Esophagus muscularis mucosa (tissue), 4 donors: Measurements from ENCODE around the gene ASB10. TPM values are rescaled to one million over a fixed set of nuclear protein-coding genes. Genes with fewer than 3 reads are reported as not detected.

ENCODE experiments used
- DNase-seq: peaks from one replicate; pipeline ENCODE4 v3.0.0-alpha.2; 2017; ENCODE audit errors: extremely low spot score
- H3K27ac ChIP-seq, 4 donors: fragments of 200-600 bp; sonication (generic); replicated peaks in 1 of 4; 1 replicate in 3 of 4; 2 replicates in 1 of 4; pipeline ENCODE4 v1.5.1; 2016 to 2019; ENCODE audit warnings: mild to moderate bottlenecking in 1 of 4
- H3K27me3 ChIP-seq, 4 donors: fragments of 200-600 bp; sonication (generic); one replicate each; pipeline versions ENCODE4 v1.5.1 to v1.6.0; 2016 to 2019
- H3K36me3 ChIP-seq, 4 donors: fragments of 200-600 bp; sonication (generic); one replicate each; pipeline ENCODE4 v1.5.1; 2016 to 2019
- H3K4me1 ChIP-seq, 4 donors: fragments of 200-600 bp; sonication (generic); one replicate each; pipeline ENCODE4 v1.5.1; 2016 to 2019
- H3K4me3 ChIP-seq, 4 donors: fragments of 200-600 bp; sonication (generic); 1 replicate in 2 of 4; 2 replicates in 2 of 4; pipeline ENCODE4 v1.5.1; 2016 to 2019; ENCODE audit warnings: mild to moderate bottlenecking in 4 of 4, moderate library complexity in 1 of 4
- H3K9me3 ChIP-seq, 4 donors: fragments of 200-600 bp; sonication (generic); 1 replicate in 3 of 4; 2 replicates in 1 of 4; pipeline ENCODE4 v1.5.1; 2016 to 2019
- EP300 ChIP-seq: sonication (generic); formaldehyde crosslinking; IDR thresholded peaks from one replicate; pipeline ENCODE4 v1.6.1; 2017; ENCODE audit warnings: antibody characterized with exemption
- POLR2A ChIP-seq: fragments of 450-650 bp; IDR thresholded peaks from one replicate; pipeline ENCODE4 v1.6.1; 2017; ENCODE audit warnings: antibody characterized with exemption, moderate library complexity, mild to moderate bottlenecking, low read depth
- POLR2AphosphoS5 ChIP-seq, 2 donors: sonication (generic); formaldehyde crosslinking; IDR thresholded peaks; one replicate each; pipeline ENCODE4 v1.6.1; 2017; ENCODE audit warnings: antibody characterized with exemption in 2 of 2
- WGBS: methylation state at CpG from one replicate; pipeline ENCODE4 v1.1.5; 2018; 5-methylcytosine and 5-hydroxymethylcytosine counted together
- intact Hi-C: fragments of 100-400 bp; cut with DNase I; formaldehyde crosslinking; loops from one replicate; pipeline ENCODE4 v1.15.1; 2023
- total RNA-seq, 4 donors: library from RNA; depleted of rRNA; stranded (reverse); fragments of >200 nt; gene quantifications; one replicate each; pipeline versions ENCODE4 v1.1.0 to v1.2.1, GENCODE V29; 2016
- TF ChIP-seq, protein P1 (sequence below), 3 experiments: fragments of 200-600 bp in 2 of 3; fragments of 450-650 bp in 1 of 3; sonication (generic) in 2 of 3; IDR thresholded peaks; one replicate each; pipeline ENCODE4 v1.5.1; 2017 to 2019; ENCODE audit warnings: antibody characterized with exemption in 3 of 3, mild to moderate bottlenecking in 2 of 3, moderate library complexity in 1 of 3

Gene ASB10
- total RNA-seq, 4 donors from 2014 or later: not detected

DNA sequence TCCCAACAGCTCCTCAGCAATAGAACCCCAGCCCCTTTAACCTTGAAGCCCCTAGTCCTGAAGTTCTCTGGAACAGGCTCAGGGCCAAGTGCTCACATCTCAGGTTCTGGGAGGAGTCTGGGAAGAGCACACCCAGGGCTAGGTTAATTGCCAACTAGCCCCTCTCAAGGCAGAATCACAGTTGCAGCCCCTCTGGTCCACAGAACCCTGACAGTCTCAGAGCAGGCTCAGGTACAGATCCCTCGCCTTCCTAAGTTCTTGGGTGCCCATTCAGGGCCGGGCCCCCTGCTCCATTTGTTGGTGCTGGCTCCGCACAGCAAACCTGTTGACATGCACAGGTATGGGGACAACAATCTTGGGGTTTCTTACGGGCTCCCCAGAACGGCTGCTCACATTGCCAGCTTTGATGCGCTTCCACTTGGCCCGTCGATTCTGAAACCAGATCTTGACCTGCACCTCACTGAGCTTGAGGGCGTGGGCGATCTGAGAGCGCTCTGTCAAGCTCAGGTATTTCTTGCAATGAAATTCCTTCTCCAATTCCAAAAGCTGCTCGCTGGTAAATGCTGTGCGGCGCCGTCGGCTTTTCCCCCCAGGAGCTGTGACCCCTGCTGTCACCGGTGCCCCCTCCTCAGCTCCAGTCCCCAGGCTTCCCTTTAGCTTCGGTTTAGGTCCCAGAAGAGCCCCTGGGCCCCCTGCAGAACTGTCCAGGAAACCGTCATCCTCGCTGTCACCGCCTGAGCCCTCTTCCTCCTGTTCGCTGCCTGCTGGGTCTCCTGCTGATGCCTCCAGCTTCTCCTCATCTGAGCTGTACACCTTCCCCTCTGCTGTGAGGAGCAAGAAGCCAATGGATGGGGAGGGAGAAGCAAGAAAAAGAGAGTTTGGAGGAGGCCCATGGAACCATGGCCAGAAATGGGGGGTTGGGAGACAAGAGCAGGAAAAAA, 38.5 kb downstream of the ASB10 start:
- Histone ChIP-seq H3K27me3 (peaks cover 0 to 54% (median 6%) of the 10 kb centered on the region in 4 donors), H3K4me3 (no peak overlapping the region), H3K27ac (no peak overlapping the region), H3K4me1 (no peaks in the 10 kb centered on the region), H3K36me3 (peaks cover 7 to 18% (median 9%) of the 10 kb centered on the region in 4 donors), H3K9me3 (no peaks in the 10 kb centered on the region)
- intact Hi-C loops: no loop called here
- TF ChIP-seq POLR2A: no peak
- no peak for TF ChIP-seq EP300
- TF ChIP-seq, protein P1, sequence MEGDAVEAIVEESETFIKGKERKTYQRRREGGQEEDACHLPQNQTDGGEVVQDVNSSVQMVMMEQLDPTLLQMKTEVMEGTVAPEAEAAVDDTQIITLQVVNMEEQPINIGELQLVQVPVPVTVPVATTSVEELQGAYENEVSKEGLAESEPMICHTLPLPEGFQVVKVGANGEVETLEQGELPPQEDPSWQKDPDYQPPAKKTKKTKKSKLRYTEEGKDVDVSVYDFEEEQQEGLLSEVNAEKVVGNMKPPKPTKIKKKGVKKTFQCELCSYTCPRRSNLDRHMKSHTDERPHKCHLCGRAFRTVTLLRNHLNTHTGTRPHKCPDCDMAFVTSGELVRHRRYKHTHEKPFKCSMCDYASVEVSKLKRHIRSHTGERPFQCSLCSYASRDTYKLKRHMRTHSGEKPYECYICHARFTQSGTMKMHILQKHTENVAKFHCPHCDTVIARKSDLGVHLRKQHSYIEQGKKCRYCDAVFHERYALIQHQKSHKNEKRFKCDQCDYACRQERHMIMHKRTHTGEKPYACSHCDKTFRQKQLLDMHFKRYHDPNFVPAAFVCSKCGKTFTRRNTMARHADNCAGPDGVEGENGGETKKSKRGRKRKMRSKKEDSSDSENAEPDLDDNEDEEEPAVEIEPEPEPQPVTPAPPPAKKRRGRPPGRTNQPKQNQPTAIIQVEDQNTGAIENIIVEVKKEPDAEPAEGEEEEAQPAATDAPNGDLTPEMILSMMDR (IDR thresholded peaks at IDR 0.05): no peak
- TF ChIP-seq POLR2AphosphoS5 (IDR thresholded peaks at IDR 0.05): no peak
- no peak for DNase-seq
- WGBS: 66% methylated on average over 21 of the region's 22 CpGs

DNA sequence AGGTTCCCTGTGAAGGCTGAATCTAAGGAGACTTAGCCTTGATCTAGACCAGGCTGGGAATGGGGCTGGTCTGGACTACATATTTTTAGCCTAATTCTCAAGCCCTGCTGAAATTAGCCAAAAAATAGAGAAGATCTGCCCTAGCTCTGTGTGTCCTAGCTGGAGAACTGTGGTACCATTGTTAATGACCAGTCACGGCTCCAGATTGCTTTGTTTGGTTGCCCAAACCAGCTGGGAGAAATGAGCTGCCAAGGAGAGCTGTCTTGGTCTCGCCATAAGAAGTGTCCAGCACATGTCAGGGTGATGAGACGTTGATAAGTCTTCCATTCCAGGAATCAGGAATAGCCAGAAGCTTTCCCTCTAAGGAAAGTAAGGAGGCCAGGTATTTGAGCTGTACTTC, 40.3 kb downstream of the ASB10 start:
- intact Hi-C loops: no loop called here
- TF ChIP-seq POLR2AphosphoS5 (IDR thresholded peaks at IDR 0.05) (no peak), EP300 (no peak), POLR2A (no peak)
- TF ChIP-seq, protein P1 (IDR thresholded peaks at IDR 0.05): no peak
- 45% methylated on average over 3 of the region's 3 CpGs for WGBS

DNA sequence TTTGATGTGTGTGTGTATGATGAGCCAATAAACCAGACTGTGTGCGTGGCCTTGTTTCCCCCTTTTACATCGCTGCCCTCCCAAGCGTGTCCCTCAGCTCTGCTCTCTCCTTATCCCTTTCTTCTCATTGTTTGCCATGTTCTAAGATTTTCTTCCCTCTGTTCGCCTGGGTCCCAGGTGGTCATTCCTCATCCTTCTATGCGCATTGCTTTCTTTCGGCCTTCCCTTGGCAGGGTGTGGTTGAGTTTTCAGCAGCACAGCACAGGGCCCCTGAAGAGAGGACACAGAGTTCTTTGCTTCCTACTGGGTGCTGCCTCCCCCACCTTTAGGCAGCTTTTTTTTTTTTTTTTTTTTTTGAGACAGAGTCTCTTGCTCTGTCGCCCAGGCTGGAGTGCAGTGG, 42.7 kb downstream of the ASB10 start:
- no peak for DNase-seq
- peaks cover 0 to 12% (median 0%) of the 10 kb centered on the region in 4 donors for H3K27me3 ChIP-seq
- H3K9me3 ChIP-seq: no peaks in the 10 kb centered on the region
- intact Hi-C loops: no loop called here
- WGBS: 94% methylated on average over 7 of the region's 7 CpGs
- TF ChIP-seq EP300 (no peak), POLR2A (no peak), POLR2AphosphoS5 (IDR thresholded peaks at IDR 0.05) (no peak)
- TF ChIP-seq, protein P1 (IDR thresholded peaks at IDR 0.05): no peak
- no peak overlapping the region for H3K4me3 ChIP-seq
- no peak overlapping the region for H3K27ac ChIP-seq
- H3K36me3 ChIP-seq: peaks cover 18 to 60% (median 45%) of the 10 kb centered on the region in 4 donors
- peaks cover 0 to 7% (median 2%) of the 10 kb centered on the region in 4 donors for H3K4me1 ChIP-seq

More for the DNA sequence above, 40.3 kb downstream of the ASB10 start:
- Histone ChIP-seq H3K27me3 (peaks cover 0 to 35% (median 3%) of the 10 kb centered on the region in 4 donors), H3K27ac (no peak overlapping the region), H3K36me3 (peaks cover 13 to 36% (median 27%) of the 10 kb centered on the region in 4 donors), H3K4me1 (peaks cover 0 to 7% (median 2%) of the 10 kb centered on the region in 4 donors), H3K9me3 (no peaks in the 10 kb centered on the region), H3K4me3 (no peak overlapping the region)
- no peak for DNase-seq

DNA sequence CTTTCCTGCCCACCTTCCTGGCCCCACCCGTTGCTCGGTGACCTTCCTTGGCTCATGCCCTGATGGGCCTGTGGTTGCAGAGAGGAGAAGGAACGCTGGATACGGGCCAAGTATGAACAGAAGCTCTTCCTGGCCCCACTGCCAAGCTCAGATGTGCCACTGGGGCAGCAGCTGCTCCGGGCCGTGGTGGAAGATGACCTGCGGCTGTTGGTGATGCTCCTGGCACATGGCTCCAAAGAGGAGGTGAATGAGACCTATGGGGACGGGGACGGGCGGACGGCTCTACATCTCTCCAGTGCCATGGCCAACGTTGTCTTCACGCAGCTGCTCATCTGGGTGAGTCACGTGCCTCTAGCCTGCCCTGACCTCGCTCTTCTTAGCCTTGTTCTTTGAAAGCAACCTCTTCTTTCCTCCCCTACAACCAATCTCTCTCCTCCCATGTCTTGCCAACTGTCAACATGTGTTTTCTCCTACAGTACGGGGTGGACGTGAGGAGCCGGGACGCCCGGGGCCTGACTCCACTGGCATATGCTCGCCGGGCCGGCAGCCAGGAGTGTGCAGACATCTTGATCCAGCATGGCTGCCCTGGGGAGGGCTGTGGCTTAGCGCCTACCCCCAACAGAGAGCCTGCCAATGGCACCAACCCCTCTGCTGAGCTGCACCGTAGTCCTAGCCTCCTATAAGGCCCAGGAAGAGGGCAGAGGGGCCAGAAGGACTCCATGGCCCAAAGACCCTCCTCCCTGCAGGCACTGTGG, 43.6 kb downstream of the ASB10 start:
- intact Hi-C loops: no loop called here
- WGBS: 79% methylated on average over 22 of the region's 25 CpGs
- Histone ChIP-seq H3K27ac (no peak overlapping the region), H3K4me1 (peaks cover 0 to 7% (median 3%) of the 10 kb centered on the region in 4 donors), H3K9me3 (no peaks in the 10 kb centered on the region), H3K4me3 (no peak overlapping the region), H3K36me3 (peaks cover 18 to 70% (median 51%) of the 10 kb centered on the region in 4 donors), H3K27me3 (peaks cover 0 to 3% (median 0%) of the 10 kb centered on the region in 4 donors)
- TF ChIP-seq EP300 (no peak), POLR2A (no peak), POLR2AphosphoS5 (IDR thresholded peaks at IDR 0.05) (no peak)
- TF ChIP-seq, protein P1 (IDR thresholded peaks at IDR 0.05): no peak
- no peak for DNase-seq
